ENCODE measurements around the gene SSX1.
"Not testable (repeated sequence)": the region's sequence is repeated elsewhere in the genome, so short reads cannot be mapped to it uniquely, and the experiment has no call there.

Gene SSX1, protein sequence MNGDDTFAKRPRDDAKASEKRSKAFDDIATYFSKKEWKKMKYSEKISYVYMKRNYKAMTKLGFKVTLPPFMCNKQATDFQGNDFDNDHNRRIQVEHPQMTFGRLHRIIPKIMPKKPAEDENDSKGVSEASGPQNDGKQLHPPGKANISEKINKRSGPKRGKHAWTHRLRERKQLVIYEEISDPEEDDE

DNA sequence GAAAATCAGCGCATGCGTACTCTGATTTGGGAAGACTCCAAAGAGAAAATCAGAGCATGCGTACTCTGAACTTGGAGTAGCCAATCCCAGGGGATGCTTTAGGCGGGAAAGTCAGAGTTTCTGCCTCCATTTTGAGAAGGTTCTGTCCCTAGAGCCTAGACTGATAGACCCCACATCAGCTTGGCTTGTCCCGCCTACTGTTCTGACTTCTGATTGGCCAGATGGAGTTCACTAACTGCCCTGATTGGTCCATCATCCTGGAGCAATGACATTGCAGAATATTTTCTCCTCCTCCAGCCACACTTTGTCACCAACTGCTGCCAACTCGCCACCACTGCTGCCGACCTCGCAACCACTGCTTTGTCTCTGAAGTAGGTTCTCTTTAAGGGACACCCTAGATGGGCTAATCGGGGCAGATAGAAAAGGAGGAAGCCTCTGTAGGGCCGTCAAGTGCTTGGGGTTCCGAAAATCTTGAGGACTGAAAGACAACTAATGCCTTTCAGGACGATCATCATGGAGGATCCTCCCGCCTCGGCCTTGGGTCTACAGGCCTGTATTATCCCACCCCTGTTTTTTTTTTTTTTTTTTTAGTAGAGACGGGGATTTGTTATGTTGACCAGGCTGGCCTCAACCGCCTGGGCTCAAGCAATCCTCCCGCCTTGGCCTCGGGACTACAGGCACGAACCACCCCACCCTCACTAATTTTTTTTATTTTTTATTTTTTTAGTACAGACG lies at the start of gene SSX1:
SSX1 (plus strand) TSS at position 331 of the 735 bp plus-strand sequence. CDS start 1,850 bp downstream, outside the sequence.
- in situ Hi-C loops (cut with MboI; ENCODE audit: low sequenced_read_pairs) = not testable (repeated sequence)

DNA sequence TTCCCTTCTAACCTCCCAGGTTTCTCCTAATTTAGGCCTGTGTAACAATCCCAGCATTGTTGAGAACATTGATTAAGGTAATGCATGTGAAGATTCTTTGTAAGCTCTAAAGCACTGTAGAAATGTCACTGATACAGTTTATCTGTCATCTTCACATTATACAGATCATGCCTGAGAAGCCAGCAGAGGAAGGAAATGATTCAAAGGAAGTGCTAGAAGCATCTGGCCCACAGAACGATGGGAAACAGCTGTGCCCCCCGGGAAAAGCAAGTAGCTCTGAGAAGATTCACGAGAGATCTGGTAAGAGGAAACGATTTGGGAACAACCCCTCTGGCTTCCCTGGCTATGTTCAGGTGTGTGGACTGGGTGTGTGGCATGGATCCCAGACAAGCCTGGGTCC lies 40.9 kb upstream of the SSX1 start:
- in situ Hi-C loops (cut with MboI; ENCODE audit: low sequenced_read_pairs) = not testable (repeated sequence)

DNA sequence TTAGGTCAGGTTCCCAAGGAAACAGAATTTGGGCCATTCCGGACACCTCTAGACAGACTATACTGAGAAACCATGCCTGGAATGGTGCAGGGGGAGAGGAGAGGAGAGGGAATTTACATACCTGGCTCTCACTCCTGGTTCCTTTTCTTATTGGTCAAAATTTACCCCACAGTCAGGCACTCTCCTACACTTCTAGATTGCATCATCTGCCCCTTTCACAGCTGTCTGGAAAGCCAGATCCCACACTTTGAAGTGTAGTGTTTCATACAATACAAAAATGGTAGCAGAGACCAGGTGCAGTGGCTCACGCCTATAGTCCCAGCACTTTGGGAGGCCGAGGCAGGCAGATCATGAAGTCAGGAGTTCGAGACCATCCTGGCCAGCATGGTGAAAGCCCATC lies 31.0 kb upstream of the SSX1 start:
- in situ Hi-C loops (cut with MboI; ENCODE audit: low sequenced_read_pairs) = not testable (repeated sequence)

DNA sequence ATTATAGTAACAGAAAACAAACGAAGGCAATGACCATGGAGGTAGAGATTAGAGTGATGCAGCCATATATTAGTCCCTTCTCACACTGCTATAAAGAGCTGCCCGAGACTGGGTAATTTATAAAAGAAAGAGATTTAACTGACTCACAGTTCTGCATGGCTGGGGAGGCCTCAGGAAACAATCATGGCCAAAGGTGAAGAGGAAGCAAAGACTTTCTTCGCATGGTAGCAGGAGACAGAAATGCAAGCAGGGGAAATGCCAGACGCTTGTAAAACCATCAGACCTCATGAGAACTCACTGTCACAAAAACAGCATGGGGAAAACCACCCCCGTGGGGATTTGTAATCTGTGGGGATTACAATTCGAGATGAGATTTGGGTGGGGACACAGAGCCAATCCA lies 2.2 kb upstream of the SSX1 start:
- in situ Hi-C loops (cut with MboI; ENCODE audit: low sequenced_read_pairs) = not testable (repeated sequence)

DNA sequence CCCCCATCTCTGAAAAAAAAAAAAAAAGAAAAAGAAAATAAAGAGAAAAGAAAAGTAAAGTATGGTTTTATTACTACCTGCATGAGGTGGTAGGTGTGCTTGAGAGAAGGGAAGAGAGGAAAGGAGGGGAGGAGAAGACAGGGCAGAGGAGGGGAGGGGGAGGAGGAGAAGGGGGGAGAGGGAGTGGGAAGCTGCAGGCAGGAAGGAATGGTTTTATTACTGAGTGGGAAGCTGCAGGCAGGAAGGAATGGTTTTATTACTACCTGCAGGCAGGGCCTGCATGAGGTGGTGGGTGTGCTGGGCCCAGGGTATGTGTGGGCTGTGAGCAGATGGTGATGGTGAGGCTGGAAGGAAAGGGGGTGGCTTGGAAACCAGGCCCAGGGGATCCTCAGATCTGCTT lies 19.2 kb downstream of the SSX1 start:
- in situ Hi-C loops (cut with MboI; ENCODE audit: low sequenced_read_pairs) = not testable (repeated sequence)

DNA sequence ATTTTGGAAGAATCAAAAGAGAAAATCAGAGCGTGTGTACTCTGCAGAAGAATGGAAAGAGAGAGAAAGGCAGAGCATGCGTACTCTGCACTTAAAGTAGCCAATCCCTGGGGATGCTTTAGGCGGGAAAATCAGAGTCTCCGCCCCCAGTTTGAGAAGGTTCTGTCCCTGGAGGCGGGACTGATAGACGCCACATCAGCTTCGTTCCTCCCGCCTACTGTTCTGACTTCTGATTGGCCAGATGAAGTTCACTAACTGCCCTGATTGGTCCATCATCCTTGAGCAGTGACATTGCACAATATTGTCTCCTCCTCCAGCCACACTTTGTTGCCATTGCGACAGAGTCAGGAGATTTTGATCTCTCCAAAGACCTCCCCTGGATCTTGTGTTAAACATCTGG lies 23.8 kb downstream of the SSX1 start:
- in situ Hi-C loops (cut with MboI; ENCODE audit: low sequenced_read_pairs) = no loop called here

DNA sequence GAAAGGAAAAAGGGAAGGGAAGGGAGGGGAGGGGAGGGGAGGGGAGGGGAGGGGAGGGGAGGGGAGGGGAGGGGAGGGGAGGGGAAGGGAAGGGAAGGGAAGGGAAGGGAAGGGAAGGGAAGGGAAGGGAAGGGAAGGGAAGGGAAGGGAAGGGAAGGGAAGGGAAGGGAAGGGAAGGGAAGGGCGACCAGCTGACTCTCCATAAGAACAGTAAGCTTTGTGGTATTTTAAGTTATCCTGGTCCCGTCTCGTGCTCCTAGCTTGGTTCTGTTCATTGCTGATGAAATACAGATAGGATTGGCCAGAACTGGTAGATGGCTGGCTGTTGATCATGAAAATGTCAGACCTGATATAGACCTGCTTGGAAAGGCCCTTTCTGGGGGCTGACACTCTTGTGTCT lies 25.5 kb downstream of the SSX1 start:
- in situ Hi-C loops (cut with MboI; ENCODE audit: low sequenced_read_pairs) = not testable (repeated sequence)

DNA sequence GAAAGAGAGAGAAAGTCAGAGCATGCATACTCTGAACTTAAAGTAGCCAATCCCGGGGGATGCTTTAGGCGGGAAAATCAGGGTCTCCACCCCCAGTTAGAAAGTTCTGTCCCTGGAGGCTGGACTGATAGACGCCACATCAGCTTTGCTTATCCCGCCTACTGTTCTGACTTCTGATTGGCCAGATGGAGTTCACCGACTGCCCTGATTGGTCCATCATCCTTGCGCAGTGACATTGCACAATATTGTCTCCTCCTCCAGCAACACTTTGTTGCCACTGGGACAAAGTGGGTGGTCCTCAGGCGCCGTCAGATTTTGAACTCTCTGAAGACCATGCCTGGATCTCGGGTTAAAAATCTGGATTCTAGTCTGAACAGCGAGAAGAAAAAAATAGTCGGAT lies 51.0 kb downstream of the SSX1 start:
- in situ Hi-C loops (cut with MboI; ENCODE audit: low sequenced_read_pairs) = no loop called here

DNA sequence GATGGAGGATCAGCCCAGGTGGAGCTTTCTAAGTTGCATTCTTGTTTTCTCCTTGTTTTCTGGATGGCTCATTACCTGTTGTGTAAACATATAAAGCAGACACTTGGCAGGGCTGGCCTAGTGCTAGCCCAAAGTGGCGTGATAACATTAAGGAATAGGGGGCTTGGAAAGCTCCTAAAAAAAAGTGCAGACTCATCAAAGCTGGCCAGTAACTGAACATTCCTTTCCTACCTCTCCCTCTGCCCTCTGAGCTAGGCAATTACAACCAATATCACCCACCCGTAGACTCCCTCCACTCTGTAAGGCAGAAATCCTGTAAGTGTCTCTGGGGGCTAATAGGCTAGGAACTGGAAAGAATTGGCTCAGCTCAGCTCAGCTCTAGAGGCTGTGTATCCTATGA lies 58.8 kb downstream of the SSX1 start:
- in situ Hi-C loops (cut with MboI; ENCODE audit: low sequenced_read_pairs) = not testable (repeated sequence)
